ENCODE data around the gene C1orf21. TPM values are rescaled to one million over a fixed set of nuclear protein-coding genes. Genes with fewer than 3 reads are reported as not detected.

C1orf21 gene
- total RNA-seq, 4 donors from 2014 or later = 106 to 206 (median 154) TPM

DNA sequence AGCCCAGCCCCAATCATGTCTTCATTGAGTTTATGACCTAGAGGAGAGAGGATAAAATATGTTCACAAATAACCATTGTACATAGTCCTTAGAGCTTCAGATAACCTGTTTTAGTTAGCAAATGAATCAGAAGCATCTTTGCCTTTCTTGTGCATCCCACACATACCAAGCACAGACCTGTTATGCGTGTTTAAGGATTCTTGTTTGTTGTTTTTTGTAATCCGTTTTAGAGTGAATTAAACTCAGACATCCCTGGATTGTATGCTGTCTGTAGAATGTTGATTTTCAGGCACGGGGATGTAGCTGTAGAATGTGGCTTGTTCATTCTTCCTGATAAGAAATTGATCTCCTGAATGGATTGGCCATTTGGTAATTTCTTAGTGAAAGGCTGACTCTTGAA, 232.0 kb downstream of the C1orf21 start:
- Histone ChIP-seq H3K36me3 (peaks cover 0 to 10% of the 10 kb centered on the region in 2 donors), H3K4me3 (no peak overlapping the region), H3K27ac (peak overlapping the region; percentile 87 to 97 (median 88)), H3K9me3 (no peaks in the 10 kb centered on the region), H3K4me1 (peaks cover 61 to 64% of the 10 kb centered on the region in 2 donors), H3K27me3 (no peaks in the 10 kb centered on the region)
- no peak for DNase-seq
- ATAC-seq = no peak
- intact Hi-C loops (cut with DNase I; ENCODE audit: low total_unique reads) = no loop called here
- TF ChIP-seq, protein P1, sequence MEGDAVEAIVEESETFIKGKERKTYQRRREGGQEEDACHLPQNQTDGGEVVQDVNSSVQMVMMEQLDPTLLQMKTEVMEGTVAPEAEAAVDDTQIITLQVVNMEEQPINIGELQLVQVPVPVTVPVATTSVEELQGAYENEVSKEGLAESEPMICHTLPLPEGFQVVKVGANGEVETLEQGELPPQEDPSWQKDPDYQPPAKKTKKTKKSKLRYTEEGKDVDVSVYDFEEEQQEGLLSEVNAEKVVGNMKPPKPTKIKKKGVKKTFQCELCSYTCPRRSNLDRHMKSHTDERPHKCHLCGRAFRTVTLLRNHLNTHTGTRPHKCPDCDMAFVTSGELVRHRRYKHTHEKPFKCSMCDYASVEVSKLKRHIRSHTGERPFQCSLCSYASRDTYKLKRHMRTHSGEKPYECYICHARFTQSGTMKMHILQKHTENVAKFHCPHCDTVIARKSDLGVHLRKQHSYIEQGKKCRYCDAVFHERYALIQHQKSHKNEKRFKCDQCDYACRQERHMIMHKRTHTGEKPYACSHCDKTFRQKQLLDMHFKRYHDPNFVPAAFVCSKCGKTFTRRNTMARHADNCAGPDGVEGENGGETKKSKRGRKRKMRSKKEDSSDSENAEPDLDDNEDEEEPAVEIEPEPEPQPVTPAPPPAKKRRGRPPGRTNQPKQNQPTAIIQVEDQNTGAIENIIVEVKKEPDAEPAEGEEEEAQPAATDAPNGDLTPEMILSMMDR (IDR thresholded peaks at IDR 0.05 in 4 of 5, conservative IDR thresholded peaks at IDR 0.05 in 1 of 5) = no peak
- TF ChIP-seq POLR2A (IDR thresholded peaks at IDR 0.05) = no peak
- in situ Hi-C loops (cut with MboI; ENCODE audit: low sequenced_read_pairs in 4 of 4) = no loop called here

DNA sequence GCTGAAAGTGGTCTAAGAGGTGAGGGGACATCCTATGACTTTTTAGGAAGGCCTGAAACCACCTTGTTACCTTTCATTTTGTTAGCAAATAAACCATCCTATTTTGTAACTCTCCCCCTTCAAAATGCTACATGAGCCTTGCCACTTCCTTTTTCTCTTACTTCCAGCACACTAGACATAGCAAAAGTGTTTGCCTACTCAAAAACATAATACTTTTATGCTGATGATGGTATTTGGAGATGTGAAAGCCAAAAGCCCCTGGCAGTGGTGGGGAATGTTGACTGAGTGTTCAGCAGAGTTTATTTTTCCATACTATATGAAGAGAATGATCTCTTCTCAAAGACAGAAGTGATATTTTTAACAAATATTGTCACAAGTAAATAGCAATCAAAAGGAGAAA, 233.6 kb downstream of the C1orf21 start:
- TF ChIP-seq POLR2A (IDR thresholded peaks at IDR 0.05) = no peak
- TF ChIP-seq, protein P1 (IDR thresholded peaks at IDR 0.05 in 4 of 5, conservative IDR thresholded peaks at IDR 0.05 in 1 of 5) = no peak
- no peak for DNase-seq
- Histone ChIP-seq H3K27me3 (no peaks in the 10 kb centered on the region), H3K9me3 (no peaks in the 10 kb centered on the region), H3K36me3 (peaks cover 0 to 10% of the 10 kb centered on the region in 2 donors), H3K4me1 (peaks cover 70 to 73% of the 10 kb centered on the region in 2 donors), H3K27ac (peak overlapping the region; percentile 87 to 97 (median 88)), H3K4me3 (no peak overlapping the region)
- ATAC-seq = no peak
- in situ Hi-C loops (cut with MboI; ENCODE audit: low sequenced_read_pairs in 4 of 4) = loop anchor here in 1 of 4 donors (10.0 kb wide), 2 partner anchors 56 to 136 kb away; no protein-coding TSS in a partner anchor
- intact Hi-C loops (cut with DNase I; ENCODE audit: low total_unique reads) = loop anchor here (5.0 kb wide), 2 partner anchors 83 to 138 kb away; no protein-coding TSS in a partner anchor

DNA sequence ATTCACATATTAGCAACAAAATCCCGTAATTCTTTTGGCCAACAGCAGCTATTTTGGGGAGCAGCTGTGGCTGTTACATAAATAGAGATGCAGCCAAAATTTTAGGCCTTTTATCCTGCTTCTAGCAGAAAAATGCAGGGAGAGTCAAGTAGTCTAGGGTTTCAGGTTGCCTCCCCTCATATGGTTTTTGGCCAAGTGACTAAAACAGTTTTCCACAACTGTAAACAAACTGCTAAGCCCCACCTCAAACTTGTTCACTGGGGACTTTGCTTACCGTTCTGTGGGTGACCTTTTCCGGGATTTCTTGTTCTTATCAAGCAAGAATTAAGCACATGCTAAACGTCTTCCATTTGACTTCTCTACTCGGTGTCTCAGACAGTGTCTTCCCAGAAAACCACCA, 234.4 kb downstream of the C1orf21 start:
- H3K27ac ChIP-seq = peak overlapping the region; percentile 87 to 97 (median 88)
- TF ChIP-seq, protein P1 (IDR thresholded peaks at IDR 0.05 in 4 of 5, conservative IDR thresholded peaks at IDR 0.05 in 1 of 5) = no peak
- TF ChIP-seq POLR2A (IDR thresholded peaks at IDR 0.05) = peak in 1 of 2 donors; percentile 18
- DNase-seq = no peak
- no peak overlapping the region for H3K4me3 ChIP-seq
- intact Hi-C loops (cut with DNase I; ENCODE audit: low total_unique reads) = loop anchor here (1.0 to 5.0 kb wide), 3 partner anchors 84 to 232 kb away; no protein-coding TSS in a partner anchor
- ATAC-seq = peak; percentile 5 to 7
- H3K4me1 ChIP-seq = peaks cover 70 to 78% of the 10 kb centered on the region in 2 donors
- in situ Hi-C loops (cut with MboI; ENCODE audit: low sequenced_read_pairs in 4 of 4) = loop anchor here in 1 of 4 donors (10.0 kb wide), 2 partner anchors 56 to 136 kb away; no protein-coding TSS in a partner anchor
- no peaks in the 10 kb centered on the region for H3K27me3 ChIP-seq
- peaks cover 0 to 10% of the 10 kb centered on the region in 2 donors for H3K36me3 ChIP-seq
- H3K9me3 ChIP-seq = no peaks in the 10 kb centered on the region

DNA sequence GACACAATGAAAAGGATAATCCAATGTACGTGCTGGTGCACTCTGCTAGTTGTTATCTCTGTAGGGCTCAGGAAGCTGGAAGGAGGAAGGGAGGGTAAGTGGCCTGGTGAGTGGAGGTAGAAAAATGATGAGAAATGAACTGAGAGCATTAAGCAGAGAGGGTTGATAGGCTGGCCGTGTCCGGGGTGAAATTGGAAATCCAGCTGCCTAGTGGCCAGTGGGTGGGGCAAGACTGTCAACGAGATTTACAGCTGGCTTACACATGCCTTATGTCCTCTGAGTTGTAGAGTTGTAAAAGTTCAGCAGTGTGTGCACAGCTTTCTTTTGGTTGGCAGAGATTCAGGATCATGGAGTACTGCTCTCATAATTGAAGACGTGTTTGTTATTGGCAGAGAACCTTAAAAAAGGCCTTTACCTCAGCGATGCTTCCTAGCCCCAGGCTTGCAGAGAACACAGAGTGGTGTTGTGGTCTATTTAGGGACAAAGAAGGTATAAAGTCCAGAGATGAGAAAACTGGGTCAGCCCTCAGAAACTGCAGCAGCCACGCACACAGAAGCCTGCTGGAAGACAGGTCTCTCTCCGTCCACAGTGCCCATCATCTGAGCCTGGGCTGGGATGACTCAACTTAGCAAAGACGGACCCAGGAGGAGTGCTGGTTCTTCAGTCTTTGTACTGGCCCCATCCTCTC, 235.5 kb downstream of the C1orf21 start:
- in situ Hi-C loops (cut with MboI; ENCODE audit: low sequenced_read_pairs in 4 of 4) (loop anchor here in 1 of 4 donors (10.0 kb wide), 2 partner anchors 57 to 137 kb away; no protein-coding TSS in a partner anchor), intact Hi-C loops (cut with DNase I; ENCODE audit: low total_unique reads) (loop anchor here (5.0 kb wide), 2 partner anchors 85 to 140 kb away; no protein-coding TSS in a partner anchor)
- Histone ChIP-seq H3K27me3 (no peaks in the 10 kb centered on the region), H3K4me3 (no peak overlapping the region), H3K4me1 (peaks cover 74 to 84% of the 10 kb centered on the region in 2 donors), H3K9me3 (no peaks in the 10 kb centered on the region), H3K36me3 (peaks cover 0 to 10% of the 10 kb centered on the region in 2 donors), H3K27ac (peak overlapping the region; percentile 87 to 97 (median 88))
- ATAC-seq = peak; percentile 79 to 83
- TF ChIP-seq POLR2A (IDR thresholded peaks at IDR 0.05) = peak; percentile 22 to 61
- TF ChIP-seq, protein P1 (IDR thresholded peaks at IDR 0.05 in 4 of 5, conservative IDR thresholded peaks at IDR 0.05 in 1 of 5) = no peak
- peak; percentile 90 to 92 for DNase-seq

Measured in gastrocnemius medialis (tissue), 4 donors.